ENCODE results near the gene KL.

The KL gene

DNA sequence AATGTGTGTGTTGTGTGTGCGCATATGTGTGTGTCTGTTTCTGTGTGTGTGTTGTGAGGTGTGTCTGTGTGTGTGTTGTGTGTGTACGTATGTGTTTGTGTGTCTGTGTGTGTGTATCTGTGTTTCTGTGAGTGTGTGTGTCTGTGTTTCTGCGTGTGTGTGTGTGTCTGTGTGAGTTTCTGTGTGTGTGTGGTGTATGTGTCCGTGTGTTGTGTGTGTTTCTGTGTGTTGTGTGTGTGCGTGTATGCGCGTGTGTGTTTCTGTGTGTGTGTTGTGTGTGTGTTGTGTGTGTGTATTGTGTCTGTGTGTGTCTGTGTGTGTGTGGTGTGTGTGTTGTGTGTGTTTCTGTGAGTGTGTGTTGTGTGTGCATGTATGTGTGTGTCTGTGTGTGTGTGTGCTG, 38.9 kb upstream of the KL start:
- TF ChIP-seq, protein P1, sequence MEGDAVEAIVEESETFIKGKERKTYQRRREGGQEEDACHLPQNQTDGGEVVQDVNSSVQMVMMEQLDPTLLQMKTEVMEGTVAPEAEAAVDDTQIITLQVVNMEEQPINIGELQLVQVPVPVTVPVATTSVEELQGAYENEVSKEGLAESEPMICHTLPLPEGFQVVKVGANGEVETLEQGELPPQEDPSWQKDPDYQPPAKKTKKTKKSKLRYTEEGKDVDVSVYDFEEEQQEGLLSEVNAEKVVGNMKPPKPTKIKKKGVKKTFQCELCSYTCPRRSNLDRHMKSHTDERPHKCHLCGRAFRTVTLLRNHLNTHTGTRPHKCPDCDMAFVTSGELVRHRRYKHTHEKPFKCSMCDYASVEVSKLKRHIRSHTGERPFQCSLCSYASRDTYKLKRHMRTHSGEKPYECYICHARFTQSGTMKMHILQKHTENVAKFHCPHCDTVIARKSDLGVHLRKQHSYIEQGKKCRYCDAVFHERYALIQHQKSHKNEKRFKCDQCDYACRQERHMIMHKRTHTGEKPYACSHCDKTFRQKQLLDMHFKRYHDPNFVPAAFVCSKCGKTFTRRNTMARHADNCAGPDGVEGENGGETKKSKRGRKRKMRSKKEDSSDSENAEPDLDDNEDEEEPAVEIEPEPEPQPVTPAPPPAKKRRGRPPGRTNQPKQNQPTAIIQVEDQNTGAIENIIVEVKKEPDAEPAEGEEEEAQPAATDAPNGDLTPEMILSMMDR (conservative IDR thresholded peaks at IDR 0.05) = no peak
- H3K27ac ChIP-seq = no peak overlapping the region

DNA sequence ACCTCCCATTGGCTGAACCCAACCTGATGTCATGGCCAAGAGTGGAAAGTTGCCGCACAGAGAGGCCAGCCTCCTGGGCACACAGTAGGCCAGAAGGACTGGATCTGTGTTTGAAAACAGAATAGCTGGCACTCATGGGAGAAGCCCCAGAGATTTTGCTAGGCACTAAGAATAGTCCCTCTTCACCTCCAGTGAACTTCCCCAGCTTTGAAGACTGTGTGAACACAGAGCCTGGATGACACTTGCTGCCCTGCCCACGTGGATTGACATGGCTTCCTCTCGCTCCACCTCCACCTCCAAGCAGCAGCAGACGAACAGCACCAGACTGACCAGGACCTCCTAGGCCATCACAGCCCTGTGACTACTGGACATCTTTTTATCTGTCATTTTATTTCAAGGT, 37.9 kb upstream of the KL start:
- TF ChIP-seq, protein P1 (conservative IDR thresholded peaks at IDR 0.05) = no peak
- H3K27ac ChIP-seq = no peak overlapping the region

DNA sequence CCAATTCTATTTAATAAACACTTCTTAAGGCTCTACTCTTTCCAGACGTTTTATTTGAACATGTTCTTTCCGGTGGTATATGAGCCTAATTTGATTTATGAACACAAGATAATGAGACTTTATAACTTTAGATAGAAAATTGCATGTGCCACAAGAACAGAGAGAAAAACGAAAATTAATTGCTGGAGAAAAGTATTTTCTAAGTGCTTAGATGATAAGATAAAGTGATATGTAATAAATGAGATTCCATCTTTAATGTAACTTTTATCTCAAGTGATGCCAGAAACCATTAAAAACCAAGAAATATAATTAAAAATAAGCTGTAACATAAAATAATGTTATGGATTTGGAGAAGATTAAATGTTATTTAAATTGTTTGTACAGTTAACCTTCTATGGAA, 33.2 kb upstream of the KL start:
- TF ChIP-seq, protein P1 (conservative IDR thresholded peaks at IDR 0.05) = no peak
- no peak overlapping the region for H3K27ac ChIP-seq

GRCh38 chr13:32984857-32985626, 31.2 kb upstream of the KL start:
- TF ChIP-seq, protein P1 (conservative IDR thresholded peaks at IDR 0.05) = no peak
- peak overlapping the region; percentile 49 for H3K27ac ChIP-seq

- H3K27ac ChIP-seq = no peak overlapping the region
- TF ChIP-seq, protein P1 (conservative IDR thresholded peaks at IDR 0.05) = no peak
Measured at GRCh38 chr13:32986552-32986951, 29.7 kb upstream of the KL start.

DNA sequence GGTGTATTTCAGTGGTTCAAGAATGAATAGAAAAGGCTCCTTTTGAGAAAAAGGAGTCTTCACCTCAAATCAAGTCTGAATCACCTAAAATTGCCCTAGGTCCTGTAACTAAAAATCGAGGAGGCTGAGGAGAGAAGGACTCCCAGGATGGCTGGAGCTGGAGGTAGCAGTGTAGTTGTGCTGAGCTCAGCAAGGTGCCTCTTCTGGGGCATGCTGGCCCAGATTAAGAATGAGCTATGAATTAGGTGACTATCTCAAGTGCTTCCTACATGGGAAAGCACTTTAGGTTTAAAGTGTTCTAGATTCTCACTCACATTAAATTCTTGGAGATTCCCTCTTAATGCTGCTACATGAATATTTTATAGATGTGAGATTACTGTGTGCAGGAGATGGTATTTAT, 28.8 kb upstream of the KL start:
- H3K27ac ChIP-seq = no peak overlapping the region
- TF ChIP-seq, protein P1 (conservative IDR thresholded peaks at IDR 0.05) = no peak

- TF ChIP-seq, protein P1 (conservative IDR thresholded peaks at IDR 0.05) = no peak
- no peak overlapping the region for H3K27ac ChIP-seq
Measured at GRCh38 chr13:32988608-32989289, 27.5 kb upstream of the KL start.

Data from VCaP (cell line).